Measurements from ENCODE around the gene A3GALT2.

GRCh38 chr1:33286451-33287185, 34.3 kb downstream of the A3GALT2 start:
- TF ChIP-seq CTCF (tag by site-specific recombination; IDR thresholded peaks at IDR 0.05) (no peak), ZNF621 (tag by site-specific recombination; IDR thresholded peaks at IDR 0.05) (no peak), YY1 (tag by site-specific recombination; IDR thresholded peaks at IDR 0.05) (no peak), KLF10 (tag by site-specific recombination; IDR thresholded peaks at IDR 0.05) (no peak), ZBTB8A (tag by site-specific recombination; IDR thresholded peaks at IDR 0.05) (no peak), PATZ1 (tag by site-specific recombination; IDR thresholded peaks at IDR 0.05) (no peak), ZNF335 (tag by site-specific recombination; conservative IDR thresholded peaks at IDR 0.05) (no peak), REST (tag by site-specific recombination; IDR thresholded peaks at IDR 0.05) (no peak), ELK4 (IDR thresholded peaks at IDR 0.05; ENCODE audit: borderline replicate concordance, low read depth, low read length) (no peak), TCF7L2 (IDR thresholded peaks at IDR 0.05; ENCODE audit: borderline replicate concordance, low read depth, low read length) (no peak), ZNF274 (IDR thresholded peaks at IDR 0.05; ENCODE audit: low read length) (no peak), ZNF274 (tag by site-specific recombination; IDR thresholded peaks at IDR 0.05; ENCODE audit: borderline replicate concordance) (no peak)
